ENCODE data around the gene SFXN5. TPM values are rescaled to one million over a fixed set of nuclear protein-coding genes. Genes with fewer than 3 reads are reported as not detected.
"Not testable (repeated sequence)": the region's sequence is repeated elsewhere in the genome, so short reads cannot be mapped to it uniquely, and the experiment has no call there.

SFXN5 gene
- total and polyA plus RNA-seq, 3 donors from 2014 or later = 24.0 to 32.2 (median 25.4) TPM

GRCh38 chr2:72913486-72914205, 157.9 kb downstream of the SFXN5 start:
- Histone ChIP-seq H3K36me3 (ENCODE audit: low read depth, missing control alignments) (no peaks in the 10 kb centered on the region), H3K4me3 (no peak overlapping the region), H3K27ac (no peak overlapping the region), H3K27me3 (peaks cover 4% of the 10 kb centered on the region), H3K4me1 (peaks cover 18% of the 10 kb centered on the region), H3K9me3 (no peaks in the 10 kb centered on the region)
- DNase-seq = no peak
- 21 to 22% methylated on average over 7 of the region's 7 CpGs for WGBS, 2 donors
- TF ChIP-seq POLR2A (IDR thresholded peaks at IDR 0.05) = no peak
- TF ChIP-seq CTCF (IDR thresholded peaks at IDR 0.05) = no peak
- intact Hi-C loops (cut with DNase I; ENCODE audit: low total_unique reads) = no loop called here

- Histone ChIP-seq H3K9me3 (no peaks in the 10 kb centered on the region), H3K4me3 (no peak overlapping the region), H3K27me3 (peaks cover 4% of the 10 kb centered on the region), H3K4me1 (peaks cover 8% of the 10 kb centered on the region), H3K36me3 (ENCODE audit: low read depth, missing control alignments) (no peaks in the 10 kb centered on the region), H3K27ac (no peak overlapping the region)
- WGBS, 2 donors = 71 to 86% methylated on average over 1 of the region's 1 CpG
- intact Hi-C loops (cut with DNase I; ENCODE audit: low total_unique reads) = no loop called here
- DNase-seq = no peak
- no peak for TF ChIP-seq POLR2A (IDR thresholded peaks at IDR 0.05)
- no peak for TF ChIP-seq CTCF (IDR thresholded peaks at IDR 0.05)
These were observed 160.3 kb downstream of the SFXN5 start for GRCh38 chr2:72911256-72911655.

GRCh38 chr2:72908741-72909140, 162.8 kb downstream of the SFXN5 start:
- DNase-seq = no peak
- H3K9me3 ChIP-seq = no peaks in the 10 kb centered on the region
- no peak for TF ChIP-seq POLR2A (IDR thresholded peaks at IDR 0.05)
- TF ChIP-seq CTCF (IDR thresholded peaks at IDR 0.05) = no peak
- H3K36me3 ChIP-seq (ENCODE audit: low read depth, missing control alignments) = no peaks in the 10 kb centered on the region
- 86 to 89% methylated on average over 3 of the region's 3 CpGs for WGBS, 2 donors
- no peaks in the 10 kb centered on the region for H3K27me3 ChIP-seq
- H3K4me3 ChIP-seq = no peak overlapping the region
- H3K27ac ChIP-seq = no peak overlapping the region
- no peaks in the 10 kb centered on the region for H3K4me1 ChIP-seq
- intact Hi-C loops (cut with DNase I; ENCODE audit: low total_unique reads) = no loop called here

- 90 to 94% methylated on average over 13 of the region's 13 CpGs for WGBS, 2 donors
These were observed 164.1 kb downstream of the SFXN5 start for GRCh38 chr2:72907369-72907768.

GRCh38 chr2:72901426-72901825, 170.1 kb downstream of the SFXN5 start:
- no peaks in the 10 kb centered on the region for H3K27me3 ChIP-seq
- WGBS, 2 donors = 51 to 59% methylated on average over 2 to 3 of the region's 3 CpGs
- intact Hi-C loops (cut with DNase I; ENCODE audit: low total_unique reads) = no loop called here
- H3K36me3 ChIP-seq (ENCODE audit: low read depth, missing control alignments) = no peaks in the 10 kb centered on the region
- no peak overlapping the region for H3K4me3 ChIP-seq
- TF ChIP-seq CTCF (IDR thresholded peaks at IDR 0.05) (no peak), POLR2A (IDR thresholded peaks at IDR 0.05) (no peak)
- no peak for DNase-seq
- no peaks in the 10 kb centered on the region for H3K9me3 ChIP-seq
- H3K4me1 ChIP-seq = no peaks in the 10 kb centered on the region
- H3K27ac ChIP-seq = no peak overlapping the region

More at GRCh38 chr2:72907369-72907768, 164.1 kb downstream of the SFXN5 start:
- H3K27ac ChIP-seq; H3K9me3 ChIP-seq; H3K4me3 ChIP-seq; DNase-seq; H3K36me3 ChIP-seq (ENCODE audit: low read depth, missing control alignments); H3K27me3 ChIP-seq; intact Hi-C loops (cut with DNase I; ENCODE audit: low total_unique reads); H3K4me1 ChIP-seq: not testable (repeated sequence)

Data from testis (tissue), 3 donors.